Smooth muscle cell of the brain vasculature (primary cell): ENCODE results near the gene RENBP.

ENCODE experiments used
- DNase-seq: peaks from one replicate; pipeline ENCODE4 v3.0.0-alpha.2; 2012; ENCODE audit warnings: low read depth, low spot score

RENBP gene

DNA sequence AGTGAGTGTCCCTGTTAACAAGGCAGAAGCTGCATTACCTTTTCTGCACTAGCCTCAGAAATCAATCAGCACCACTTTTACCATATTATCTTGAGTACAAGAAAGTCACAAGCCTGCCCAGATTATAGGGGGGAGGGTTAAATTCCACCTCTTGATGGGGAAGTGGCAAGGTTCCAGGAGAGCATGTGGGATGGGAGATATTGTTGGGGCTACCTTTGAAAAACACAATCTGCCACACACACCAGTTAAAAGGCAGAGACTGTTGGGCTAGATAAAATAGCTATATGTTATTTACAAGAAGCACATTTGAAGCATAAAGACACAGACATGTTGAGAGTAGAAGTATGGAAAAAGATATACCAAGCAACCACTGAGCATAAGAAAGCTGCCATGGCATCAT is 46.5 kb downstream of the RENBP start:
- DNase-seq = no peak

DNA sequence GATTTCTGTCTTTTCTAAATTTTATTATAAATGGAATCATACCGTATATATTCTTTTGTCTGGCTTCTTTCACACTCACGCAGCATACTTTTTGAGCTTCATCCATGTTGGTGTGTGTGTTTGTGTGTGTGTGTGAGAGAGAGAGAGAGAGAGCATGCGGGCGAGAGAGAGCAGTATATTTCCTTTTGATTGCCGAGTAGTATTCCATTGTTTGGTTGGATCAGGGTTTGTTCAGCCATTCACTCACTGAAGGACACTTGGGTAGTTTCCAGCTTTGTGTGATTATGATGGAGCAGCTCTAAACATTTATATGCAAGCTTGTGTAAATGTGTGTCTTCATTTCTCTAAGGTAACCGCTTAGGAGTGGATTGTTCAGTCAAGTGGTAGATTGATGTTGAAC is 55.3 kb downstream of the RENBP start:
- DNase-seq = no peak

DNA sequence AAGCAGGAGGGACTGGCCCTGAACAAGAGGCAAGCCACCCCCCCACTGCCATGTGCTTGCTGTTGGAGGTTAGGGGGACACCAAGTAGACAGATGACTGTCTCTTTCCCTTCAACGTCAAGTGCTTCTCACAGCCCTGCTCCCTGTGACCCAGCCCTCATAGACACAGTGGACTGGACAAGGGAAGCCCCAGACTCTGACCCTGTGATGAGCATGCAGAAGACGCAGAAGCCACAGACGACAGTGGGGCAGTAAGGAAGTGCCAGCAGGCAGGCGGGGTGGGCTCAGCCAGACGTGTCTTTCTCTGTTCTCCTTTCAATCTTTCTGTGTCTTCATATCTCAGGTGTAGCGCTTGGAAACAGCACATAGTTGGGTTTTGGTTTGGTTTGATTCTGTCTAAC is 56.1 kb downstream of the RENBP start:
- DNase-seq = no peak

DNA sequence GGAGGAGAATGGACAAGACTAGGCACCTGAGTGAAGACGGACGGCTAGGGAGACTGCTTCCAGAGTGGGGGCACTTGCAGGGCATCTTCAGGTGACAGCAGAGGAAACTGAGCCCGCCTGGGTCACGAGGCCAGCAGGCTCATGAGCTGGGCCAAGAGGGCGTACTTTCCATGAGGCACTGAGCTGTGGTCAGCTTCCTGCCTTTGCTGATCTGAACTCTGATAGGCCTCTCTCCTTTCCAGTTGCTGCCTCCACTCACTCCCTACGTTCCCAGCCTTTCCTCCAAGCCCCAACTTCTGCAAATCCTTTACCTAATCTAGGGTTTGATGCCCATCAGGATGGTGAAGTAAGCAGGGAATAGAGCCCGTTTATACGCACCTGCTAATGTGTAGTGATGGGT is 57.1 kb downstream of the RENBP start:
- DNase-seq = no peak

DNA sequence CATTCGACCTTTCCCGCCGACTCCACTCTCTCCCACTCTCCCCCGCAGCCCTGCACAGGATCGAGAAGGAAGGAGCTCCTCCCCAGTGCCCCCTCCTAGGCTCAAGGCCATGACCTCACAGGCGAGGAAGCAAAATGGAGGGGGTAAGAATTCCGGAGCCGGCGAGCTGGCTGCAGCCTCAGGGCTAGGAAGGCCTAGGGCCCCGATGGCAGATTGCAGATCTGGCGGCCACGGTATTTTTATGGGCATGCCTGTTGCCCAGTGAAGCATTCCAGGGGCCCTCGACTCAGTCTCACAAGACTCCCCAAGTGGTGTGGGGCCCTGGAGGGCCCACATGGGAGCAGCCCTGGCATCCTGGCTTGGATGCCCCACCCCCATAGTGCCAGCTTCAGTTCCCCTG is 57.5 kb downstream of the RENBP start:
- no peak for DNase-seq

DNA sequence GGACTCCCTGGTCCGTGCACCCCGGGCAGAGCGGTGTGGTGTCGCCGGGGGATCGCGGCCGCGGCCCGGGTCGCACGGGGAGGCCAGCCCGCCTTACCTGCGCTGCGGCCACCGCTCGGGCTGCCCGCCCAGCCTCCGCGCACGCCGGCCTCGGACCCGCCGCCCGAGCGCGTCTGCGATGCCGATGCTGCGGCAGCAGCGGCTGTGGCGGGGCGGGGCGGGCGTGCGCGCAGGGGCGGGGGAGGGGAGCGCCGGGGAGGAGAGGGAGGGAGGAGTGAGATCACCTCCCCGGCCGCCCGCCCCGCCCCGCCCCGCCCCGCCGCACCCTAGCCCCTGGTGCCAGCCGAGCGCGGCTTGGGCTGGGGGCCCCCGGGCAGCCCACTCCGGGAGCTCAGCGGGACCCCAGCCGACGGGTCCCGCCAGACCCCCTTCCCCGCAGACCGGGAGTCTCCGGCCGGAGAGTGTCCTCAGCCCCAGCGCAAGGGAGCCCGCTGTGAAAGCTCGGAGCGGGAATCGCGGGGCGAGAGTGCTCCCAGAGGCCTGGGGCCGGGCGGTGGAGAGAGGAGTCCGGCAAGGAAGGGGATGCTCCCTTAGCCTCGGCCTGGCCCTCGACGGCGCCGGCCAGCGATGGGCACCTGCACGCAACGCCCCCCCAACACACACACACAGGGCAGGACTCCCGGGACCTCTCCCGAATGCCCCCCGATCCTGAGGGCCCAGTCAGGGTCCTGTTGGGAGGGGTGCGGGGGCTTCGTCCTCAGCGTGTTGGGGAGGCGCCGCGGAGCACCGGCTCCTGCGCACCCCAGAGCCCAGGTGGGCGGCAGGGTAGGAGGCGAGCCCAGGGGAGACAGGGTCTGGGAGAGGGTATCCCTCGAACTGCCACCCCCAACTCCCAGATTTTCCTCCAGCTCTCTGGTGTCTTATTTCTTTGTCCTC is 58.2 kb downstream of the RENBP start, which contains the start of gene L1CAM:
Gene L1CAM, minus strand, starts transcription at position 206 of the 936 bp plus-strand sequence. CDS start 10,337 bp downstream, outside the sequence.
- DNase-seq = no peak
